SK-N-DZ (cell line): ENCODE data around the gene ELMO1.
A peak's percentile ranks its signal among the peaks of the same experiment; 100 is the strongest.

Experiments
- DNase-seq: peaks from one replicate; pipeline ENCODE4 v3.0.0-alpha.2; 2015; ENCODE audit warnings: low spot score

ELMO1 gene

GRCh38 chr7:37432281-37432920, 16.3 kb downstream of the ELMO1 start:
- DNase-seq, result no peak

DNA sequence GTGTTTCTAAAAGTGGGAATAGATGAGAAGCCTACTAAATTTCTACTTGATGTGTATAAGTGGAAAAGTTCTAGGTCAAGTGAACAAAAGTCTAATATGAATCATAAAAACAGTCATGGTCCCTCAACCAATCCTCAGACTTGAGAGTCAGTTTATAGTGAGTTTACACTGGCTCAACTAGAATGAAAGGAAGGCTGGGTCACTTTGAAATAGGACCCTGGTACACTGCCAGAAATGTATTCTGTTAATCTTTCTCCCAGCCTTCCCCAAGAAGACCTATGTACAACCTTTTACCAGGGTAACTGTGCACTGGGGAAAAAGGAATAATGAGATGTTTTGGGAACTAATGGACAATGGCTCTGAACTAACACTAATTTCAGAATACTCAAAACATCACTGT, 17.3 kb downstream of the ELMO1 start:
- no peak for DNase-seq

GRCh38 chr7:37430640-37431039, 18.0 kb downstream of the ELMO1 start:
- DNase-seq, result no peak

GRCh38 chr7:37430171-37430570, 18.5 kb downstream of the ELMO1 start:
- no peak for DNase-seq

- DNase-seq, result no peak
Observed at GRCh38 chr7:37429435-37429791, 19.3 kb downstream of the ELMO1 start.

DNA sequence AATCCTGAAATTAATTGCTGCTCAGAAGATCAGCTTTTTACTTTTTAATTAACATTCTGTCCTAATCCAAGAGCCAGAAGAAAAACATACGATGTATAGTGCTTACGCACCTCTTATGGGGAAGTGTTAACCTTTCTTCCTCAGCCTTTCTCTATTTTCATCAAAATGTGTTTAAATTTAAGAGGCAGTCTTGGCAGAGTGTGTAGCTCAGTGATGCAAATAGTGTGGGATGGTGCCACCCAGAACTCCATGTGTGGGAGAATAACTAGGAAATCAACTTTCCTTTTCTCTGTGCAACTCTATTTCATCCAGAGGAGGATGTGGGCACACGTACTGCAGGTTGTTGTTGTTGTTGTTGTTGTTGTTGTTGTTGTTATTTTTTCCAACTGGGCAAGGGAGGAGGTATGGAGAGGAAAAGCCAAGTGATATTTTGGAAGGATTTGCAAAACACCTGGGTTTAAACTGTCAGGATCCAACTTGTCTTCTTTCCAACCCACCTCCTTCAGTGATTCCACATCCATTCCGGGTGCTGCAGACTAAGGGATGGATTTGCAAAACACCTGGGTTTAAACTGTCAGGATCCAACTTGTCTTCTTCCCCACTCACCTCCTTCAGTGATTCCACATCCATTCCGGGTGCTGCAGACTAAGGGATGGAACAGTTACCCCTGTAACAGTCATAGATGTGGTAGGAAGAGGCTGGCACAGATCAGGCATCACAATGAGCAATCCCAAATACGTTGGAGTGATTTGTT, 19.8 kb downstream of the ELMO1 start:
- DNase-seq, result no peak

DNA sequence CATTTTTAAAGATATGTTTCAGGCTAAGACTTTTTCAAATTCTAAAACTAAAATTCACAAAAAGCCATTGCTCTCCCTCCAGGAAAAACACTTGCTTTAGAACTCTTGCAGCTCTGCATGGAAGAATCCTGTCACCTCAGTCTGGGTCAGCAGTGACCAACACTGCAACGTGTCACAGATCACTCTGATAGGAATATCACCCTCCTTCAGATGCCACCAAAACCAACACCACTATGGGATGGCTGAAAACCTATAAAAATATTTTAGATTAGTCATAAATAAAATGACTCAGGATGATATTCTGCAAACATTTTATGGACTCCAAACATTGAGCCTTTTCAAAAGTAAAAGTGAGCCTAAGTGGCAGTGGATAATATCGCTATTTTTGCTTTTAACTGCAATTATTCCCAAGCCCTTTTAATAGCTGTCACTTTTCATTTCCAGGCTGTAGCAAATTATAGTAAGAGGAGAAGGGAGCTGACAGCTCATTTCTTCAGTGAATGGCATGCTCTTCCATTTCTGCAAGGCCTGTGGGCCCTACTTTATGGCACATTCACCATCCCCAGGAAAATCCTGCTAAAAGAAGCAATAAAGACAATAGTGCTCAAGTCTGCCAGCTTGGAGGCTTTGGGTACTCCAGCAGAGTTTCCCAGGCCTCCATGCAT, 21.3 kb downstream of the ELMO1 start:
- DNase-seq, result no peak

GRCh38 chr7:37425498-37425897, 23.2 kb downstream of the ELMO1 start:
- DNase-seq, result no peak

GRCh38 chr7:37424995-37425394, 23.7 kb downstream of the ELMO1 start:
- no peak for DNase-seq

DNA sequence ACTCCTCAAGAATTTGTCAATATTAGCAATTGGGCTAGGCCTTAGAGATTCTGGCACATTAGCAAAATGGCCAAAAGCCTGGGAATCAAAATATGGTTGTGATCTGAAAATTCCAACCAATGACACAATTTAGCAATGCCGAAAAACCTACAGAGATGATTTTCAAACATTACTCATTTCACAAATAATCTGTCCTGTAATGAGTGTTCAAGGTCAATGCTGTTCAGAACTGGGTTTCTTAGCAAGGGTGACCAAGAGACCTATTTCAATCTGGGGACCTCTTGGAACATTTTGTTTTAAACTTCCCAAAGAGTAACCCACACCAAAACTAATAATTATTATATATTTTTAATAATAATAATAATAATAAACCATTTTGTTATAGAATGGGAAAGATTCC, 24.1 kb downstream of the ELMO1 start:
- no peak for DNase-seq

DNA sequence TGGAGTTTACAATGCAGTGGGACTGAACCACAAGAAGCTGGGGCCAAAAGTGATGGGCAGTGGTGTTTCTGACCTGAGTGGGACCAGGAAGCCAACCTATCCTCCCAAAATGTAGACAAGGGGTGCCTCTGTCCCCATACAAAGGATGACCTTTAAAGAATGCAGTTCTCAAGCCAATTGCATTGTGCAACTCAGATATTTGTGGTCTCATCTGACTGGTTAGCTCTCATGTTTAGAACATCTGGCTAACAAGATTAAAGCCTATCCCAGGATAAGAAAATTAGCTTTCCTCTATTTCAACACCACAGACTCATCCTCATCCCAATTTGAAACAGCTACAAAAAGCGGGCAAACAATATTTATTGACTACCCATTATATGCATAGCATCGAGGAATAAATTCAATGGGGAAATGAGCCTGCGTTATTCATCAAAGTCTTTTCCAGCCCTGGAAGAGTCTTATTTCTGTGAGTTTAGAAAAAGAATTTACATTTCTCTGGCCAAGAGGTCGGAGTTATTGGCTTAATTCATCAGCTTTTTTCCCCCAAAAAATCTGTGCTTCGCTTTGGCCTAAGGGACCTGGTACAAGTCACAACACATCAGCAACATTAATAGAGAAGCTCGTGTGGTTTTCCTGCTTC, 26.7 kb downstream of the ELMO1 start:
- no peak for DNase-seq

DNA sequence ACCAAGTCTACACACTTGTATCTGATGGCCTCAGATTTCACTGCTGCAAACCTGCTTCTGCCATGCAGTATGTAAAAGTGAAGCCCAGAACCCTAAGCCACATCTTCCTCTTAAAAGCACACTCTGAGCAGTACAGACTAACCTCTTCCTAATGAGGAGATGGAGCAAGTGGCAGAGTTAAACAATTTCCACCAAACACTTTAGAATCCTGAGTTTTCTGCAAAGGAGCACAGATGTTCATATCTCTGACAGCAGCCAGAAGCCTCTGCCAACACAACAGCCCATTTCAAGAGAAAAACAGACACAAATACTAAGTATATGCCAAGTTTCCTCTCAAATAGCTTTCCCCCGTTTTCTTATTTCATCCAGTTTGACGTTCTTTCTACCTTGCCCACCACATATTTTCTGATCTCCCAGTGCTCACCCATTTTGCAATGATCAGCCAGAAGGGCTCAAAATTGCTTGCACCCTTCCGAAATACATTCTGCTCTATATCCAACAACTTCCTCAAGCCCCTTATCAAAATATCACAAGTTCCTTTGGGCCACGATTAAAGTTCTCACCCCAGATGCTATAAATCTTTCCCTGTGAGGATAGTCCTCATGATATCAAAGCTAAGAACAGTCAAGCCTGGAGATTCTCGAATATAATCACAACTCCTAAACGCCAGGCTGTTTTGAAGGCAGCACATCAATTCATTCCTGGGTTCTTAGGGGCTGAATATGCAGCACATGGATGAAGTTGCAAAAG, 27.5 kb downstream of the ELMO1 start:
- DNase-seq, result no peak

GRCh38 chr7:37419496-37419895, 29.2 kb downstream of the ELMO1 start:
- DNase-seq, result no peak

DNA sequence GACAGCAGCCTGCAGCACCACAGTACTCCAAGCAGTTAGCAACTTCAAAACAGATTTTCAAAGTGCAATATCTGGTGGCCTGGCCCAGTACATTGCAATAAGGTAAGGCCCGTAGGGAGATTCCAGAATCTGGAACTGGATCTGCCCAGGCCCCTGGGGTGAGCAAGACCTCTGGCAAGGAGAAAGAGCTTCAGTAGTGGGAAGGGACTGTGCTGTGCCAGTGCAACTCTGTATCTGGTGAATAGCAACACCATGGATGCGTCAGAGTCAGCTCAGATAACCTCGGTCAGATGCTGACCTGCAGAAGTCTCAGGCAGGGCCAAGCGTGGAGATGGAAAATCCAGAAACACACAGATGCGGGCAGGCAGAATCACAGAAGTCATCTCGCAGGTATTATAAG, 30.3 kb downstream of the ELMO1 start:
- no peak for DNase-seq

GRCh38 chr7:37417107-37417474, 31.6 kb downstream of the ELMO1 start:
- peak; percentile 51 for DNase-seq

- DNase-seq, result no peak
Observed at GRCh38 chr7:37416378-37417106, 32.1 kb downstream of the ELMO1 start.

GRCh38 chr7:37415629-37416028, 33.0 kb downstream of the ELMO1 start:
- DNase-seq, result no peak

DNA sequence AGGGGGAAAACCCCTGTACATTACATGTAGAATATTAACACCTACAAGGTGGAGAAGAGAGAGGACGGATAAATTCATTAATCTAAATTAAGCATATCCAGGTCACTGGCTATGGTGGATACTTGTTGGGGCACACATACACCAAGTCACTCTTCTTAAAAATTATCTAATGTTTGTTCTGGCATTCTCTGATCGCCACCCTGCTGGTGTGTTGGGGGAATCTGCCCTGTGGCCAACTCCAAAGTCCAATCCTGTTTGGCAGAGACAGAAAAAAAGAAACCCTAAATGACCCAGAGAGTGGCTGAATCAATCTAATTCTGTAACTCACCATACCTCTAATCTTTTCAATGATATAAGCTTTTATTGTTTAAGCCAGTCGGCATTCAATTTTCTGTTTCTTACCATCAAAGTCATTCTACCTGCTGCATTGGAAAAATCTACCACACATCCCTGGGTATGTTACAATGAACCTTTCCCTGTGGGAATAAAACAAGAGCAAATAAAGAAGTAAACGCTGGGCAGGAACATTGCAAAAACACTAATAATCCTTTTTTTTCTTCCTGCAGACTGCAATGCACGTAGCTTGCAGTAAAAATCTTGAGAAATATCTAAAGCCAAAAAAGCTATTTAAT, 34.2 kb downstream of the ELMO1 start:
- no peak for DNase-seq

- DNase-seq, result no peak
Observed at GRCh38 chr7:37411444-37412034, 37.1 kb downstream of the ELMO1 start.
